ENCODE results near the gene SNRK.
A peak's percentile ranks its signal among the peaks of the same experiment; 100 is the strongest.

The SNRK gene

GRCh38 chr3:43286115-43286840 is at the start of gene SNRK (continued):
- no peak for TF ChIP-seq ZNF2 (tag by site-specific recombination; IDR thresholded peaks at IDR 0.05)
- no peak for TF ChIP-seq ZNF280C (tag by site-specific recombination; IDR thresholded peaks at IDR 0.05)
- TF ChIP-seq ZNF501 (tag by site-specific recombination; IDR thresholded peaks at IDR 0.05) = 0 out of 2 replicates have a peak, but pooled peaks have one; percentile 25
- TF ChIP-seq PRDM10 (tag by site-specific recombination; IDR thresholded peaks at IDR 0.05) = 0 out of 2 replicates have a peak, but pooled peaks have one; percentile 23
- TF ChIP-seq WT1 (tag by site-specific recombination; IDR thresholded peaks at IDR 0.05) = no peak
- TF ChIP-seq ZNF146 (tag by site-specific recombination; IDR thresholded peaks at IDR 0.05) = no peak
- TF ChIP-seq ZNF19 (tag by site-specific recombination; IDR thresholded peaks at IDR 0.05; ENCODE audit: low read depth) = no peak
- peak; percentile 72 for TF ChIP-seq ZEB2 (tag by site-specific recombination; IDR thresholded peaks at IDR 0.05)
- no peak for TF ChIP-seq PRDM2 (tag by site-specific recombination; IDR thresholded peaks at IDR 0.05; ENCODE audit: borderline replicate concordance)
- TF ChIP-seq GLIS1 (tag by site-specific recombination; IDR thresholded peaks at IDR 0.05) = peak; percentile 56
- 0 out of 2 replicates have a peak, but pooled peaks have one; percentile 26 for TF ChIP-seq KLF9 (tag by site-specific recombination; IDR thresholded peaks at IDR 0.05; ENCODE audit: low read depth)
- TF ChIP-seq ZNF362 (tag by site-specific recombination; IDR thresholded peaks at IDR 0.05) = no peak
- TF ChIP-seq ZNF138 (tag by site-specific recombination; IDR thresholded peaks at IDR 0.05; ENCODE audit: borderline replicate concordance) = no peak
- TF ChIP-seq ZFHX2 (tag by site-specific recombination; conservative IDR thresholded peaks at IDR 0.05) = no peak
- TF ChIP-seq ZNF398 (tag by site-specific recombination; IDR thresholded peaks at IDR 0.05) = no peak
- no peak for TF ChIP-seq ZNF423 (tag by site-specific recombination; IDR thresholded peaks at IDR 0.05)
- TF ChIP-seq KLF10 (tag by site-specific recombination; IDR thresholded peaks at IDR 0.05) = no peak; the same call in 1 of the 2 replicates
- TF ChIP-seq ZNF26 (tag by site-specific recombination; IDR thresholded peaks at IDR 0.05) = no peak

Measured in HEK293 (cell line).